GDM1 (cell line): ENCODE measurements around the gene FRAS1.
"Not testable (repeated sequence)": the region's sequence is repeated elsewhere in the genome, so short reads cannot be mapped to it uniquely, and the experiment has no call there.

ENCODE experiments used
- DNase-seq: peaks from one replicate; lab custom pipeline; 2025; lab: John Stamatoyannopoulos, UW

Gene FRAS1

GRCh38 chr4:78441756-78442155, 384.6 kb downstream of the FRAS1 start:
- DNase-seq = no peak

- DNase-seq = no peak
Observed at GRCh38 chr4:78446619-78447018, 389.5 kb downstream of the FRAS1 start.

GRCh38 chr4:78451407-78451806, 394.3 kb downstream of the FRAS1 start:
- DNase-seq = no peak

GRCh38 chr4:78454016-78454415, 396.9 kb downstream of the FRAS1 start:
- DNase-seq = no peak

GRCh38 chr4:78457751-78458150, 400.6 kb downstream of the FRAS1 start:
- DNase-seq = no peak

GRCh38 chr4:78459327-78459726, 402.2 kb downstream of the FRAS1 start:
- no peak for DNase-seq

GRCh38 chr4:78460368-78460767, 403.2 kb downstream of the FRAS1 start:
- DNase-seq = no peak

- DNase-seq = no peak
Observed at GRCh38 chr4:78464265-78464664, 407.1 kb downstream of the FRAS1 start.

- DNase-seq = not testable (repeated sequence)
Observed at GRCh38 chr4:78467223-78467622, 410.1 kb downstream of the FRAS1 start.

- DNase-seq = no peak
Observed at GRCh38 chr4:78468272-78468671, 411.1 kb downstream of the FRAS1 start.

GRCh38 chr4:78476108-78476704, 419.1 kb downstream of the FRAS1 start:
- DNase-seq = no peak

GRCh38 chr4:78477276-78477675, 420.2 kb downstream of the FRAS1 start:
- no peak for DNase-seq

- no peak for DNase-seq
Observed at GRCh38 chr4:78478523-78478922, 421.4 kb downstream of the FRAS1 start.

- no peak for DNase-seq
Observed at GRCh38 chr4:78480286-78480685, 423.2 kb downstream of the FRAS1 start.

GRCh38 chr4:78481180-78481579, 424.1 kb downstream of the FRAS1 start:
- DNase-seq = no peak

GRCh38 chr4:78482281-78482680, 425.2 kb downstream of the FRAS1 start:
- no peak for DNase-seq

GRCh38 chr4:78483811-78484210, 426.7 kb downstream of the FRAS1 start:
- no peak for DNase-seq

GRCh38 chr4:78484574-78484973, 427.5 kb downstream of the FRAS1 start:
- no peak for DNase-seq

GRCh38 chr4:78493731-78494130, 436.6 kb downstream of the FRAS1 start:
- DNase-seq = no peak

GRCh38 chr4:78496021-78496643, 439.0 kb downstream of the FRAS1 start:
- no peak for DNase-seq

GRCh38 chr4:78506260-78506659, 449.1 kb downstream of the FRAS1 start:
- DNase-seq = not testable (repeated sequence)

- DNase-seq = no peak
Observed at GRCh38 chr4:78509043-78509442, 451.9 kb downstream of the FRAS1 start.

- no peak for DNase-seq
Observed at GRCh38 chr4:78510108-78510507, 453.0 kb downstream of the FRAS1 start.

GRCh38 chr4:78510681-78511080, 453.6 kb downstream of the FRAS1 start:
- no peak for DNase-seq
